Endothelial cell of coronary artery (primary cell): ENCODE measurements around the gene CRYGS. TPM values are rescaled to one million over a fixed set of nuclear protein-coding genes. Genes with fewer than 3 reads are reported as not detected.

Experiments used
- total RNA-seq: library from RNA; depleted of rRNA; stranded (reverse); fragments of >200 nt; gene quantifications from 2 replicates; pipeline ENCODE4 v1.2.3, GENCODE V29; 2014

Gene CRYGS
- 0.99 and 2.2 TPM in 2 replicates for total RNA-seq

GRCh38 chr3:186544281-186544680, at the start of gene CRYGS:
Gene CRYGS, minus strand, starts transcription at chr3:186544380. Its CDS starts 54 bp downstream, at chr3:186544326.

GRCh38 chr3:186570096-186570940, 26.1 kb upstream of the CRYGS start, which contains the start of gene DNAJB11:
Gene DNAJB11, plus strand, starts transcription at chr3:186570720. Its CDS starts 178 bp downstream, at chr3:186570898.

GRCh38 chr3:186567072-186567921, 23.1 kb upstream of the CRYGS start, which contains the start of gene TBCCD1:
Gene TBCCD1, minus strand, starts transcription at chr3:186567339. Its CDS starts 3,010 bp downstream, at chr3:186564329.

Other genes starting within 250 kb of the CRYGS start
- 0.09 and 0.19 TPM in 2 replicates for gene DGKG, start 182.1 kb downstream of the CRYGS start, total RNA-seq
- gene TBCCD1, start 23.0 kb upstream of the CRYGS start, total RNA-seq: 18.3 and 18.6 TPM in 2 replicates
- gene DNAJB11, start 26.3 kb upstream of the CRYGS start, total RNA-seq: 59.7 and 62.5 TPM in 2 replicates
- not detected in 2 replicates for gene AHSG, start 68.7 kb upstream of the CRYGS start, total RNA-seq
- not detected in 2 replicates for gene FETUB, start 96.0 kb upstream of the CRYGS start, total RNA-seq
- gene HRG, start 121.6 kb upstream of the CRYGS start, total RNA-seq: not detected in 2 replicates
- gene KNG1, start 173.0 kb upstream of the CRYGS start, total RNA-seq: not detected in 2 replicates
- 464 and 869 TPM in 2 replicates for gene EIF4A2, start 239.2 kb upstream of the CRYGS start, total RNA-seq